Fibroblast of lung (primary cell): ENCODE data around the gene SYT14. TPM values are rescaled to one million over a fixed set of nuclear protein-coding genes. Genes with fewer than 3 reads are reported as not detected.
"Not testable (repeated sequence)": the region's sequence is repeated elsewhere in the genome, so short reads cannot be mapped to it uniquely, and the experiment has no call there.

Experiments
- DNase-seq, 2 donors: peaks; one replicate each; pipeline versions ENCODE4 v3.0.0 to v3.0.0-alpha.2; 2010; ENCODE audit warnings: low read depth in 2 of 2
- H2AFZ ChIP-seq: 2 replicates; pipeline ENCODE4 v1.5.1; 2012; ENCODE audit warnings: low read length, control low read depth, inconsistent platforms
- H3K27ac ChIP-seq: 2 replicates; pipeline ENCODE4 v1.5.1; 2011; ENCODE audit warnings: low read length, control low read depth; ENCODE audit not compliant: insufficient read depth
- H3K27me3 ChIP-seq: 2 replicates; pipeline ENCODE4 v1.5.1; 2011; ENCODE audit warnings: mild to moderate bottlenecking, low read length; ENCODE audit not compliant: control insufficient read depth, insufficient read depth
- H3K36me3 ChIP-seq: 2 replicates; pipeline ENCODE4 v1.5.1; 2011; ENCODE audit warnings: low read length; ENCODE audit not compliant: control insufficient read depth, insufficient read depth
- H3K4me1 ChIP-seq: 2 replicates; pipeline ENCODE4 v1.5.1; 2011; ENCODE audit warnings: low read length; ENCODE audit not compliant: control insufficient read depth, insufficient read depth; ENCODE audit errors: extremely low read depth
- H3K4me2 ChIP-seq: 2 replicates; pipeline ENCODE4 v1.5.1; 2011; ENCODE audit warnings: low read length, control low read depth; ENCODE audit not compliant: insufficient read depth; ENCODE audit errors: extremely low read depth
- H3K4me3 ChIP-seq, 4 experiments: fragments of 200-600 bp in 1 of 4; sonication (generic) in 1 of 4; replicated peaks in 1 of 4; 2 replicates each; pipeline ENCODE4 v1.5.1; 2011 to 2016; ENCODE audit warnings: low read length in 4 of 4, low read depth in 3 of 4, mild to moderate bottlenecking in 3 of 4, control low read depth in 2 of 4, inconsistent platforms in 1 of 4, mixed read lengths in 1 of 4; ENCODE audit not compliant: insufficient read depth in 1 of 4; ENCODE audit errors: control extremely low read depth in 1 of 4
- H3K79me2 ChIP-seq: 2 replicates; pipeline ENCODE4 v1.5.1; 2012; ENCODE audit warnings: mild to moderate bottlenecking, low read length, inconsistent platforms; ENCODE audit not compliant: control insufficient read depth, insufficient read depth
- H3K9ac ChIP-seq: 2 replicates; pipeline ENCODE4 v1.5.1; 2011; ENCODE audit warnings: mild to moderate bottlenecking, low read length, control low read depth; ENCODE audit not compliant: insufficient read depth
- H3K9me3 ChIP-seq: 2 replicates; pipeline ENCODE4 v1.5.1; 2012; ENCODE audit warnings: low read depth, low read length; ENCODE audit not compliant: control insufficient read depth, insufficient read depth
- H4K20me1 ChIP-seq: 2 replicates; pipeline ENCODE4 v1.5.1; 2011; ENCODE audit warnings: low read length; ENCODE audit not compliant: control insufficient read depth, insufficient read depth; ENCODE audit errors: extremely low read depth
- CTCF ChIP-seq, 2 donors: IDR thresholded peaks in 1 of 2; conservative IDR thresholded peaks in 1 of 2; 1 replicate in 1 of 2; 2 replicates in 1 of 2; pipeline ENCODE4 v1.5.1; 2011 to 2012; ENCODE audit warnings: low read length in 2 of 2, control low read depth in 1 of 2, inconsistent platforms in 1 of 2, low read depth in 1 of 2, mild to moderate bottlenecking in 1 of 2
- EZH2 ChIP-seq: IDR thresholded peaks from 2 replicates; pipeline ENCODE4 v1.5.1; 2012; ENCODE audit warnings: low read length, control low read depth, mild to moderate bottlenecking; ENCODE audit errors: missing control alignments
- polyA plus RNA-seq, 2 donors: library from polyadenylated mRNA; depleted of rRNA in 1 of 2; stranded (reverse) in 1 of 2; unstranded in 1 of 2; fragments of >200 nt; gene quantifications; 2 replicates each; pipeline ENCODE4 v1.2.1, GENCODE V29; 2011 to 2012; ENCODE audit warnings: missing spikeins in 1 of 2
- total RNA-seq: library from RNA; depleted of rRNA; stranded (reverse); fragments of >200 nt; gene quantifications from 2 replicates; pipeline ENCODE4 v1.2.1, GENCODE V29; 2014

The SYT14 gene
- total and polyA plus RNA-seq, 2 donors (not counting 1 experiment from before 2014, with no cell fraction given) = 0.84 to 0.99 TPM

DNA sequence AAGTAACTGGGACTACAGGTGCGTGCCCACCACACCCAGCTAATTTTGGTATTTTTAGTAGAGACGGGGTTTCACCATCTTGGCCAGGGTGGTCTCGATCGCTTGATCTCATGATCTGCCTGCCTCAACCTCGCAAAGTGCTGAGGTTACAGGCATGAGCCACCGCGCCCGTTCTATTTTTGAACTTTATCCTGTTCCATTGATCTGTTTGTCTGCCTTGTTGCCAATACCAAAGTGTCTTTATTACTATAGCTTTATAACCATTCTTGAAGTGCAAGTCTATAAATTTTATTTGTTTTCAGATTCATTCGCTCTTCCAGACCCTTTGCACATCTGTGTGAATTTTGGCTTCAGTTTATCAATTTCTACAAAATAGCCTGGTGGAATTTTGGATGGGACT, 28.0 kb downstream of the SYT14 start:
- H3K27ac ChIP-seq = no peak overlapping the region
- DNase-seq = no peak
- no peaks in the 10 kb centered on the region for H3K9me3 ChIP-seq
- no peak for TF ChIP-seq CTCF (conservative IDR thresholded peaks at IDR 0.05 in 1 of 2, IDR thresholded peaks at IDR 0.05 in 1 of 2; ENCODE audit: low read depth in 1 of 2, low read length in 2 of 2)
- no peak for TF ChIP-seq EZH2
- no peaks in the 10 kb centered on the region for H3K4me1 ChIP-seq
- H4K20me1 ChIP-seq = no peaks in the 10 kb centered on the region
- no peak overlapping the region for H3K4me3 ChIP-seq
- no peak overlapping the region for H3K9ac ChIP-seq
- no peaks in the 10 kb centered on the region for H3K27me3 ChIP-seq
- no peak overlapping the region for H3K4me2 ChIP-seq
- no peaks in the 10 kb centered on the region for H3K36me3 ChIP-seq
- no peak overlapping the region for H2AFZ ChIP-seq
- H3K79me2 ChIP-seq = no peaks in the 10 kb centered on the region

GRCh38 chr1:209978721-209979120, 40.7 kb downstream of the SYT14 start:
- not testable (repeated sequence) for H4K20me1 ChIP-seq, H3K27me3 ChIP-seq, H3K79me2 ChIP-seq, H3K36me3 ChIP-seq, H3K4me1 ChIP-seq, H3K27ac ChIP-seq, H3K9me3 ChIP-seq, DNase-seq, H2AFZ ChIP-seq, H3K9ac ChIP-seq, H3K4me3 ChIP-seq, H3K4me2 ChIP-seq

GRCh38 chr1:209983953-209984352, 45.9 kb downstream of the SYT14 start:
- Histone ChIP-seq H3K4me3 (no peak overlapping the region), H3K9ac (no peak overlapping the region), H3K79me2 (no peaks in the 10 kb centered on the region), H3K9me3 (no peaks in the 10 kb centered on the region), H3K27me3 (no peaks in the 10 kb centered on the region), H3K4me1 (no peaks in the 10 kb centered on the region), H3K27ac (no peak overlapping the region), H3K36me3 (no peaks in the 10 kb centered on the region), H2AFZ (no peak overlapping the region), H4K20me1 (no peaks in the 10 kb centered on the region), H3K4me2 (no peak overlapping the region)
- no peak for DNase-seq
- no peak for TF ChIP-seq EZH2
- TF ChIP-seq CTCF (conservative IDR thresholded peaks at IDR 0.05 in 1 of 2, IDR thresholded peaks at IDR 0.05 in 1 of 2; ENCODE audit: low read depth in 1 of 2, low read length in 2 of 2) = no peak
